HepG2 (cell line): ENCODE results near the gene IMMT. TPM values are rescaled to one million over a fixed set of nuclear protein-coding genes. Genes with fewer than 3 reads are reported as not detected.

Experiments used
- AGO1 ChIP-seq: fragments of 200-400 bp; formaldehyde crosslinking; IDR thresholded peaks from 2 replicates; pipeline ENCODE4 v1.6.1; 2017; ENCODE audit warnings: mild to moderate bottlenecking, low read depth, low read length, moderate library complexity; ENCODE audit not compliant: poor library complexity, severe bottlenecking
- ATF6 ChIP-seq: sonication (generic); formaldehyde crosslinking; conservative IDR thresholded peaks from 2 replicates; pipeline ENCODE4 v1.4.0; 2020; ENCODE audit warnings: missing genetic modification reagents
- DMAP1 ChIP-seq: IDR thresholded peaks from 2 replicates; pipeline ENCODE4 v1.6.1; 2016
- E2F5 ChIP-seq: sonication (generic); formaldehyde crosslinking; conservative IDR thresholded peaks from 2 replicates; pipeline ENCODE4 v1.4.0; 2020; ENCODE audit warnings: missing genetic modification reagents
- ETV5 ChIP-seq: IDR thresholded peaks from 2 replicates; pipeline ENCODE4 v1.6.1; 2018; ENCODE audit warnings: missing biosample characterization, missing genetic modification reagents, inconsistent platforms, borderline replicate concordance
- FOSL2 ChIP-seq: sonication (generic); formaldehyde crosslinking; IDR thresholded peaks from 2 replicates; pipeline ENCODE4 v1.4.0; 2020; ENCODE audit warnings: missing genetic modification reagents
- ISX ChIP-seq: sonication (generic); formaldehyde crosslinking; conservative IDR thresholded peaks from 2 replicates; pipeline ENCODE4 v1.5.0; 2020; ENCODE audit warnings: missing genetic modification reagents
- MAF1 ChIP-seq: sonication (generic); formaldehyde crosslinking; IDR thresholded peaks from 2 replicates; pipeline ENCODE4 v1.5.0; 2020; ENCODE audit warnings: missing genetic modification reagents, borderline replicate concordance
- MATR3 ChIP-seq: sonication (generic); formaldehyde crosslinking; IDR thresholded peaks from 2 replicates; pipeline ENCODE4 v1.4.0; 2020; ENCODE audit warnings: missing genetic modification reagents
- MEIS2 ChIP-seq: sonication (generic); formaldehyde crosslinking; IDR thresholded peaks from 2 replicates; pipeline ENCODE4 v1.9.0; 2021; ENCODE audit warnings: mild to moderate bottlenecking, missing genetic modification reagents
- NFKB2 ChIP-seq: sonication (generic); formaldehyde crosslinking; IDR thresholded peaks from 2 replicates; pipeline ENCODE4 v1.4.0; 2020; ENCODE audit warnings: missing genetic modification reagents, borderline replicate concordance
- RBM39 ChIP-seq: fragments of 200-400 bp; formaldehyde crosslinking; IDR thresholded peaks from one replicate; pipeline ENCODE4 v1.6.1; 2018; ENCODE audit warnings: antibody characterized with exemption, mild to moderate bottlenecking, low read depth, low read length; ENCODE audit not compliant: poor library complexity, severe bottlenecking
- RNF219 ChIP-seq: sonication (generic); formaldehyde crosslinking; IDR thresholded peaks from 2 replicates; pipeline ENCODE4 v1.5.0; 2020; ENCODE audit warnings: mild to moderate bottlenecking, missing genetic modification reagents
- TCF7 ChIP-seq: sonication (generic); IDR thresholded peaks from 2 replicates; pipeline ENCODE4 v1.6.1; 2016; ENCODE audit warnings: antibody characterized with exemption, low read depth
- THAP7 ChIP-seq: sonication (generic); formaldehyde crosslinking; IDR thresholded peaks from 2 replicates; pipeline ENCODE4 v1.8.1; 2023; ENCODE audit warnings: mild to moderate bottlenecking, missing genetic modification reagents
- ZBTB1 ChIP-seq: sonication (generic); formaldehyde crosslinking; IDR thresholded peaks from 2 replicates; pipeline ENCODE4 v1.4.0; 2020; ENCODE audit warnings: missing genetic modification reagents, borderline replicate concordance
- ZBTB20 ChIP-seq: sonication (generic); formaldehyde crosslinking; IDR thresholded peaks from 2 replicates; pipeline ENCODE4 v1.8.1; 2023; ENCODE audit warnings: missing genetic modification reagents, low read depth, mild to moderate bottlenecking, borderline replicate concordance
- ZNF18 ChIP-seq: sonication (generic); formaldehyde crosslinking; IDR thresholded peaks from 2 replicates; pipeline ENCODE4 v1.8.0; 2022; ENCODE audit warnings: mild to moderate bottlenecking, missing genetic modification reagents; ENCODE audit not compliant: insufficient replicate concordance
- ZNF577 ChIP-seq: sonication (generic); formaldehyde crosslinking; IDR thresholded peaks from 2 replicates; pipeline ENCODE4 v1.4.0; 2020; ENCODE audit warnings: mild to moderate bottlenecking, low read depth, missing genetic modification reagents, borderline replicate concordance
- ZNF580 ChIP-seq: IDR thresholded peaks from 2 replicates; pipeline ENCODE4 v1.6.1; 2016; ENCODE audit warnings: low read depth, borderline replicate concordance
- ZNF83 ChIP-seq: sonication (generic); formaldehyde crosslinking; IDR thresholded peaks from 2 replicates; pipeline ENCODE4 v1.4.0; 2020; ENCODE audit warnings: missing genetic modification reagents, mild to moderate bottlenecking, borderline replicate concordance
- polyA plus RNA-seq, 8 experiments: library from polyadenylated mRNA; depleted of rRNA in 3 of 8; stranded (reverse) in 7 of 8; unstranded in 1 of 8; fragments of >200 nt; fragmentation: Illumina TruSeq in 4 of 8; extraction: Trizol in 4 of 8; gene quantifications; 2 replicates each; pipeline versions ENCODE4 v1.2.1 to v1.2.3, GENCODE V29; 2011 to 2016; ENCODE audit warnings: low read depth in 4 of 8, missing spikeins in 1 of 8, mixed read lengths in 1 of 8; ENCODE audit not compliant: insufficient read depth in 1 of 8
- total RNA-seq, 5 experiments: library from RNA; depleted of rRNA; stranded (reverse); fragments of >200 nt; fragmentation: Illumina TruSeq; extraction: Trizol; gene quantifications; 2 replicates each; pipeline ENCODE4 v1.2.3, GENCODE V29; 2016; ENCODE audit warnings: low read depth in 1 of 5

IMMT gene
- total and polyA plus RNA-seq, 2 of the 13 experiments (the other 11 are each of a cell fraction or from before 2014, with no cell fraction given), result 63.5 to 119 TPM

GRCh38 chr2:86195055-86195807, at the start of gene IMMT (continued):
- TF ChIP-seq ZNF18 (CRISPR knock-in tag), result peak; percentile 79
- peak; percentile 93 for TF ChIP-seq RBM39
- peak; percentile 72; the same call in 1 of the 2 replicates for TF ChIP-seq ISX (CRISPR knock-in tag)
- TF ChIP-seq ATF6 (CRISPR knock-in tag), result no peak
- TF ChIP-seq RNF219 (CRISPR knock-in tag), result no peak
- peak; percentile 81 for TF ChIP-seq MEIS2 (CRISPR knock-in tag)
- TF ChIP-seq ZBTB20 (CRISPR knock-in tag), result no peak; the same call in 1 of the 2 replicates
- peak; percentile 75; the same call in 1 of the 2 replicates for TF ChIP-seq ZNF580 (CRISPR knock-in tag)
- TF ChIP-seq THAP7 (CRISPR knock-in tag), result peak; percentile 84; the same call in 1 of the 2 replicates
- no peak for TF ChIP-seq ZBTB1 (CRISPR knock-in tag)
- peak; percentile 84 for TF ChIP-seq AGO1
- TF ChIP-seq FOSL2 (CRISPR knock-in tag), result peak; percentile 23; the same call in 1 of the 2 replicates
- peak; percentile 58 for TF ChIP-seq MAF1 (CRISPR knock-in tag)
- peak; percentile 74 for TF ChIP-seq E2F5 (CRISPR knock-in tag)
- peak; percentile 96; the same call in 1 of the 2 replicates for TF ChIP-seq NFKB2 (CRISPR knock-in tag)
- peak; percentile 87 for TF ChIP-seq ETV5 (CRISPR knock-in tag)
- peak; percentile 98 for TF ChIP-seq DMAP1 (CRISPR knock-in tag)
- no peak for TF ChIP-seq ZNF83 (CRISPR knock-in tag)
- TF ChIP-seq TCF7, result 0 out of 2 replicates have a peak, but pooled peaks have one; percentile 13
- TF ChIP-seq MATR3, result no peak
- 0 out of 2 replicates have a peak, but pooled peaks have one; percentile 18 for TF ChIP-seq ZNF577 (CRISPR knock-in tag)
